GM19351 (cell line): ENCODE data around the gene RDH16.
A peak's percentile ranks its signal among the peaks of the same experiment; 100 is the strongest.

Experiments used
- ATAC-seq: cut with Tn5 transposase; IDR thresholded peaks from one replicate; pipeline ENCODE4 v1.9.1; 2021; ENCODE audit warnings: mild to moderate bottlenecking, moderate library complexity; ENCODE audit not compliant: unreplicated experiment

The RDH16 gene, protein sequence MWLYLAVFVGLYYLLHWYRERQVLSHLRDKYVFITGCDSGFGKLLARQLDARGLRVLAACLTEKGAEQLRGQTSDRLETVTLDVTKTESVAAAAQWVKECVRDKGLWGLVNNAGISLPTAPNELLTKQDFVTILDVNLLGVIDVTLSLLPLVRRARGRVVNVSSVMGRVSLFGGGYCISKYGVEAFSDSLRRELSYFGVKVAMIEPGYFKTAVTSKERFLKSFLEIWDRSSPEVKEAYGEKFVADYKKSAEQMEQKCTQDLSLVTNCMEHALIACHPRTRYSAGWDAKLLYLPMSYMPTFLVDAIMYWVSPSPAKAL

GRCh38 chr12:56957229-56958052 lies at the start of gene RDH16:
Gene RDH16, minus strand, starts transcription at chr12:56957608. Its CDS starts 146 bp downstream, at chr12:56957462.
- no peak for ATAC-seq

- no peak for ATAC-seq
These were observed 49.5 kb upstream of the RDH16 start for GRCh38 chr12:57006809-57007475.

DNA sequence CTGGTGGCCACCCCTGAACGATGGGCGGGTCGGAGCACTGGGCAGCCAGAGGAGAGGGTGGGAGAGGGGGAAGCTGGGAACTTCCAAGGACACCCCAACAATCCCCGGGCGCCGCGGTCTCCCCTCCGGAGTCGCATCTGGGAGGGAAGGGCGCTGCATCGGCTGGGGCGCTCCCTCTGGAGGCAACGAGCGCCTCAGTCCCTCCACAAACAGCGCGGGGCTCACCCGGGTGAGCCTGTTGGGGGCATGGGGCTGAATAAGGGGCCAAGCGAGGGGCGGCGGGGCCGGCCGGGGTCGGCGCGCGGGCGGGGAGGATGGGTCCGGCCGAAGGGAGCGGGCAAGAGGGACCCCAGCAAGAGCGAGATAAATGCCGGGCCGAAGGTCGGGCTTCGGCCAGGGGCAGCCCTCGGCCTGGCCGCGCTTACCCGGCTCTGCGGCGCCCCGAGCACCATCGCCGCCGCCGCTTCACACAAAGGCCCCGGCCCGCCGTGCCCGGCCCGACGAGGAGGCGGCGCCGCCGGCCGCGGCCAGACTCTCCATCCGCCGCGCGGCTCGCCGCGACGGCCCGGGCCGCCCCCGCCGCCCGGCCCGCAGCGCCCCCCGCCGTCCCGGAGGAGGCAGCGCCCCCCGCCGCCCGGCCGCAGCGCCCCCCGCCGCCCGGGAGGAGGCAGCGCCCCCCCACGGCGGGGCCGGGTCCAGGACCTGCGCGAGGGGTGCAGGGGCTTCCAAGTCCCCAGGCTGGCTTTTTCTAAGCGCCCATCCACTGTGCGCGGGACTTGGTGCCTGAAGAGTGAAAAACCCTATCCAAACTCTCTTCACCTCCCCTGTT lies 48.8 kb upstream of the RDH16 start, which contains the start of gene ZBTB39:
ZBTB39 (minus strand) TSS at position 567 of the 829 bp plus-strand sequence. CDS start 1,629 bp downstream, outside the sequence.
- peak; percentile 72 for ATAC-seq

GRCh38 chr12:57004651-57005050 lies 47.2 kb upstream of the RDH16 start:
- no peak for ATAC-seq

- no peak for ATAC-seq
These were observed 46.0 kb upstream of the RDH16 start for GRCh38 chr12:57003395-57003794.

DNA sequence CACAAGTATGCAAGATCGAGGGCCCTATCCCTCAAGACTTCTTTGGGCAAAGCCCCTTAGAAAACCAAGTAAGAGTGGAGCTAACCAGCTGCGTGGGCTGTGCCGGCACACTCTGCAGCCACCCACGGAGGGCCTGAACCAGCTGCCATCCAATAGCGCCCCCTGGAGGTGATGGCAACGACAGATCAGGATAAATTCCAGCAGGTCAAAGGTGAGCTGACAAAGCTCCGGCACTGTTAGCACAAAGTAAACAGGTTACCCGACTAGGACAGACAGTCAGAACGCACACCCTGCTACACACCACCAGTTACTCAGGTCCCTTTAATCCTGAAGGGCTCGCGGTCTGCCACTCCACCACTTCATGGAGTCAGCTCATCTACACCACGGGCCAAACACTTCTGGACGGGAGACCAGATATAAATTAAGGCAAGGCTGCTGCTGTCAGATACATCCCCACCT lies 44.1 kb upstream of the RDH16 start:
- ATAC-seq, result no peak

GRCh38 chr12:57000393-57000792 lies 43.0 kb upstream of the RDH16 start:
- ATAC-seq, result no peak

- ATAC-seq, result no peak
These were observed 42.0 kb upstream of the RDH16 start for GRCh38 chr12:56999456-56999855.

- ATAC-seq, result peak; percentile 95
These were observed 41.6 kb upstream of the RDH16 start for GRCh38 chr12:56998981-56999380.

DNA sequence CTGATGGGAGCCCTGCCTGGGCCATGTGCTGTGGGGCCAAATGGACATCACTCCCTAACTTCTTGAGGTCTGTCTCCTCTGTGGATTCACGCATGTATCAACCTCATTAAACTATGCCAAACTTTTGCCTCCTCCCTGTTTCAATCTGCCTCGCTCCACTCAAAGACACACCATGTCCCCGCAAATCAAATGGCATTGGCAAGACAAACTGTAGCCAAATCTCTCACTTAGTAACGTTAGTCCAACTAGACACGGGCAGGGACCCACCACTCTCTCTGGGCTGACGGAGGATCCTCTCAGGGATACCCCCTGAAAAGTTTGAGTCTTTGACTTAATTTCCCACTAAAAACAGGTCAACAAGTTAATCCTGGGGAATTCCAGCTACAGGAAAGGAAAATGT lies 40.9 kb upstream of the RDH16 start:
- no peak for ATAC-seq

- ATAC-seq, result no peak
These were observed 39.6 kb upstream of the RDH16 start for GRCh38 chr12:56996793-56997545.

GRCh38 chr12:56995930-56996496 lies 38.6 kb upstream of the RDH16 start:
- ATAC-seq, result no peak

GRCh38 chr12:56995201-56995929 lies 38.0 kb upstream of the RDH16 start:
- ATAC-seq, result no peak

- ATAC-seq, result no peak
These were observed 36.9 kb upstream of the RDH16 start for GRCh38 chr12:56994231-56994746.

- no peak for ATAC-seq
These were observed 35.9 kb upstream of the RDH16 start for GRCh38 chr12:56993346-56993745.

DNA sequence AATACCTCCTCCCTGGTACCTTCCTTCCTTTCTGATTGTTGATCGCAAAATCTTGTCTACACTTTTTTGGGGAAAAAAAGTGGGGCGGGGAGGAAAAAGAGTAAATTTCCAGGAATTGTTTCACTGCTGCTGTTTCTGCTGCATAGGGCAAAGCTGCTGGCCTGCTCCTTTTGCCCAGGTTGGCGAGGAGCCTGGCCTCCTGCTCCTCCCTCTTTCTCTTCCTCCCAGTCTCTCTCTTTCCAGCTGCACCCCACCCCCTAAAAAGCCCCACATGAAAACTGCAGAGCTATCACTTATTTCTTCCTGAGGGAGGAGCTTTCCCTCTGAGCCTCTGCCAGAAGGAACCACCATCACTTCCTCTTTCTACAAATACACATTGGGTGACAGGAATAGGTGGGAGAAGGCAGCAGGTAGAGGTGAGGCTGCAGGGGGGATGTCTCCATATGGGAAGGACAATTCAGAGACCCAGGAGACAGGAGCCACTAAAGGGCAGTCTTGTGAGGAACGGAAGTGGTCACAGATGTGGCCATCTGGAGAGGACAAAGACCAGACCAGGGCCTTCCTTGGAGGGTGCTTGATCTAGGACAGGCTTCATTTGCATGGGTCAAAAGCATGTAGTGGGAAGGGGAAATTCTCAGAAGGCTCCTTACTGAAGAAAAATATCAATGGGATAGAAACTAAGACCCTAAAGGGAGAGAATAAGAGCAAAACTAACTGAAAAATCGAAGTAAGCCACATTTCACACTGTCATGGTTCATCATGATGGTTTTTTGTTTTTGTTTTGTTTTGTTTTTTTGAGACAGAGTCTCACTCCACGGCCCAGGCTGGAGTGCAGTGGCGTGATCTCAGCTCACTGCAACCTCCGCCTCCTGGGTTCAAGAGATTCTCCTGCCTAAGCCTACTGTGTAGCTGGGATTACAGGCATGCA lies 34.2 kb upstream of the RDH16 start:
- ATAC-seq, result no peak

- ATAC-seq, result no peak
These were observed 33.4 kb upstream of the RDH16 start for GRCh38 chr12:56990648-56991318.
